Measurements from ENCODE around the gene ADAM19.

- TF ChIP-seq, protein P1, sequence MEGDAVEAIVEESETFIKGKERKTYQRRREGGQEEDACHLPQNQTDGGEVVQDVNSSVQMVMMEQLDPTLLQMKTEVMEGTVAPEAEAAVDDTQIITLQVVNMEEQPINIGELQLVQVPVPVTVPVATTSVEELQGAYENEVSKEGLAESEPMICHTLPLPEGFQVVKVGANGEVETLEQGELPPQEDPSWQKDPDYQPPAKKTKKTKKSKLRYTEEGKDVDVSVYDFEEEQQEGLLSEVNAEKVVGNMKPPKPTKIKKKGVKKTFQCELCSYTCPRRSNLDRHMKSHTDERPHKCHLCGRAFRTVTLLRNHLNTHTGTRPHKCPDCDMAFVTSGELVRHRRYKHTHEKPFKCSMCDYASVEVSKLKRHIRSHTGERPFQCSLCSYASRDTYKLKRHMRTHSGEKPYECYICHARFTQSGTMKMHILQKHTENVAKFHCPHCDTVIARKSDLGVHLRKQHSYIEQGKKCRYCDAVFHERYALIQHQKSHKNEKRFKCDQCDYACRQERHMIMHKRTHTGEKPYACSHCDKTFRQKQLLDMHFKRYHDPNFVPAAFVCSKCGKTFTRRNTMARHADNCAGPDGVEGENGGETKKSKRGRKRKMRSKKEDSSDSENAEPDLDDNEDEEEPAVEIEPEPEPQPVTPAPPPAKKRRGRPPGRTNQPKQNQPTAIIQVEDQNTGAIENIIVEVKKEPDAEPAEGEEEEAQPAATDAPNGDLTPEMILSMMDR (IDR thresholded peaks at IDR 0.05): no peak
- TF ChIP-seq POLR2A (IDR thresholded peaks at IDR 0.05) (no peak), POLR2AphosphoS5 (IDR thresholded peaks at IDR 0.05) (no peak)
These were observed 56.6 kb downstream of the ADAM19 start for GRCh38 chr5:157518963-157519362.
